Rectal smooth muscle tissue (tissue), 1 donor: ENCODE measurements around the gene ANO6.

ENCODE experiments used
- H3K27ac ChIP-seq: one replicate; pipeline ENCODE4 v1.7.0; 2013; ENCODE audit warnings: low read depth, low read length, inconsistent platforms
- H3K27me3 ChIP-seq: one replicate; pipeline ENCODE4 v1.7.0; 2013; ENCODE audit warnings: low read length; ENCODE audit not compliant: control insufficient read depth, insufficient read depth
- H3K36me3 ChIP-seq: one replicate; pipeline ENCODE4 v1.7.0; 2013; ENCODE audit warnings: low read length; ENCODE audit not compliant: control insufficient read depth, insufficient read depth
- H3K4me1 ChIP-seq: one replicate; pipeline ENCODE4 v1.7.0; 2013; ENCODE audit warnings: low read length; ENCODE audit not compliant: control insufficient read depth, insufficient read depth
- H3K4me3 ChIP-seq: one replicate; pipeline ENCODE4 v1.7.0; 2013; ENCODE audit warnings: low read length
- H3K9ac ChIP-seq: one replicate; pipeline ENCODE4 v1.7.0; 2013; ENCODE audit warnings: low read length

The ANO6 gene

DNA sequence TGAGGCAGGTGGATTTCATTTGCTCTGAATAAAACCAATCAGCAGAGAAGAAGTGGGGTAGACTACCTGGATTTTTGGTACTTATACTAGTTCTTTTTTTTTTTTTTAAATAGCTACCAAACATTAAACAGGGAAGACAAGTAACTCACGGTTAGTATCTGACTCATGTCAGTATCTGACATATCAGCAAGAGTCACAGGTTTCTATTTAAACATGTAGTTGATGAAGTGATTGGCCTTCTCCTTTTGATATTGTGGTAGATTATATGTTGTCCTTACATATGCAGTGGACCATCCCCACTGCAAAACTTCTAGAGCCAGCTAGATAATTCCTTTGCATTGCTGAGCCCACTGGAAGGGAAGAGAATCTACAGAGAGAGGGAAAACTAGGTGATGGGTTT, 208.0 kb downstream of the ANO6 start:
- Histone ChIP-seq H3K27me3 (no peaks in the 10 kb centered on the region), H3K4me3 (no peak overlapping the region), H3K4me1 (no peaks in the 10 kb centered on the region), H3K9ac (no peak overlapping the region), H3K36me3 (peaks cover 4% of the 10 kb centered on the region), H3K27ac (no peak overlapping the region)

DNA sequence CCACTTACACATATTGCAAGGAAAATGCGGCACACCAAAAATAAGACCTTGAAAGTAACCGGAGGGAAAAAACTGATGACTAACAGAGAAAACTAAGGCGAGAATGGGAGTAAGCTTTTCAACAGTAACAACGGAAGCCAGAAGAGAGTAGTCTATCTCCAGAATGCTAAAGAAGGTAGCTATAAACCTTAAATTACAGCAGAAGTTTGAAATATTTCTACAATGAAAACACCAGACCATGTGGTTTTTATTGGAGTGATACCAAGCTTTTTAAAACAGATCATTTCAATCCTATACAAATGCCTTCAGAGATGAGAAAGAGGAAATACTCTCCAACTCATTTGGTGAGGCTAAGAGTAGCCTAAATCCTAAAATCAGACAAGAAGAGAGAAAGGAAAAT, 209.5 kb downstream of the ANO6 start:
- Histone ChIP-seq H3K4me1 (no peaks in the 10 kb centered on the region), H3K27me3 (no peaks in the 10 kb centered on the region), H3K9ac (no peak overlapping the region), H3K36me3 (peaks cover 4% of the 10 kb centered on the region), H3K27ac (no peak overlapping the region), H3K4me3 (no peak overlapping the region)

DNA sequence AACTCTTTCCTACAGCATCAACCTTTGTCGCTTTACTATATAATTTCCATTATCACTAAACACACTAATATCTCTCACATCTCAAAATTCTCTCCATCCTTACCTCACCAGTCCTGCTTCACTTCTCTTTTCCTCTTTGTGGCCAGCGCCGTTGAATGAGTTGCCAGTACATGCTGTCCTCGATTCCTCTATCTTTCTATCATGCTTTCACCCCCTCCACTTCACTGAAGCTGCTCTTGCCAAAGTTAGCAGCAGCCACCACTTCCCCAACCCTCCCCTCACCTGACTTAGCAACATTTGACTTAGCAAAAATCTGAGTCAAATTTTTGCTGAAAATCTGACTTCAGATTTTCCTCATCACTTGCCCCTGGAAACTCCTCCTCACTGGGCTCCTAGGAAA, 210.4 kb downstream of the ANO6 start:
- Histone ChIP-seq H3K4me1 (no peaks in the 10 kb centered on the region), H3K36me3 (peaks cover 4% of the 10 kb centered on the region), H3K27ac (no peak overlapping the region), H3K9ac (no peak overlapping the region), H3K27me3 (no peaks in the 10 kb centered on the region), H3K4me3 (no peak overlapping the region)

DNA sequence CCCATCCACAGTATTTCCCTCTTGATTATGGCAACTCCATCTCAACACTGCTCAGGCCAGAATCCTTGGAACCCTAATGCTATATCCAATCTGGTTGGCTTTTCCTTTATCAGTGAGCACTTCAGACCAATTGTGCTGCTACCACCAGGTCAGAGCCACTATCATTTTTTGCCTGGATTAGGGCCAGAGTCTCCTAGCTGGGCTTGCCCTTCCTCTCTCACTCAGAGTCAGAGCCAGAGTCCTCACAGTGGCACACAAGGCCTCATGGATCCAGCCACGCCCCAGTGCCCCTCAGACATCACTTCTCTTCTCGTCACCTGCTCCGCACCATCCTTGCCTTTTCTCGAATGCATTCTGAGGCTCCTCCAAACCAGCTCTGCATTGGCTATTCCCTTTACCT, 211.1 kb downstream of the ANO6 start:
- Histone ChIP-seq H3K9ac (no peak overlapping the region), H3K27ac (no peak overlapping the region), H3K4me3 (no peak overlapping the region), H3K27me3 (no peaks in the 10 kb centered on the region), H3K36me3 (peaks cover 4% of the 10 kb centered on the region), H3K4me1 (no peaks in the 10 kb centered on the region)

DNA sequence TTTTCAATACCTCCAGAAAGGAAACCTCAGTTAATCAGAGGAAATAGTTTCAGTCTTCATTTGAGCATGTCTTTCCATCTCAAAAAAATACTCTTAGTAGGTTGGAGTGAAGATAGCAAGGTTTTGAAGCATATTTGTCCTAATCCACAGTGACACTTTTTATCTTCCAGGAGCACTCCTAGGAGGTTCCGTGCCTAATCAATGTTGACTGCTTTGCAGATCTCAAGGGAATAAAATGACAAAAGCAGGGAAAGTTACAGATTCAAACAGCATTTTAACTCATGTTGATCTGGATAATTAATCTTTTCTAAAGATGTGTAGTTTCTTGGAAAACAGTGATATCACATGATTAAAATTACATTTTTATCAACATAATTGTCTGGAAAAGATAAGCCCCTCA, 213.9 kb downstream of the ANO6 start:
- Histone ChIP-seq H3K36me3 (peaks cover 4% of the 10 kb centered on the region), H3K9ac (no peak overlapping the region), H3K27me3 (no peaks in the 10 kb centered on the region), H3K4me1 (no peaks in the 10 kb centered on the region), H3K4me3 (no peak overlapping the region), H3K27ac (no peak overlapping the region)

DNA sequence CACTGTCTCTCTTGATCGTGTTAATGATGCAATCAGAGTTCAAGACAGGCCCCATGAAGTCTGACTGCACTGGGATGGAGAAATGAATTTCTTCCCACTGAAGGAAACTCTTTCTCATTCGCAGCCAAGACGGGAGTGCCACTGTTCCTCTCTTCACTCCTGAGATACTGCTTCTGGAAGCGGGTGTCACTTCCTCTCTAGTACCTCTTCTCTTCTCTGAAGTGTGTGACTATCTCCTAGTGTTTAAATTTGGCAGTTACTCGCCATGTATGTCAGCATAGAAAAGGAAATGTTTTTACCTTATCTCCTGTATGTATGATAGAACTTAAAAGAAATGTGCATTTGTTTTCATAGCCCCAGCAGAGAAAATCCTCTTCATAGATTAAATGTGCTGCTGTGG, 215.2 kb downstream of the ANO6 start:
- Histone ChIP-seq H3K9ac (no peak overlapping the region), H3K27ac (no peak overlapping the region), H3K4me1 (no peaks in the 10 kb centered on the region), H3K4me3 (no peak overlapping the region), H3K27me3 (no peaks in the 10 kb centered on the region), H3K36me3 (peaks cover 4% of the 10 kb centered on the region)

DNA sequence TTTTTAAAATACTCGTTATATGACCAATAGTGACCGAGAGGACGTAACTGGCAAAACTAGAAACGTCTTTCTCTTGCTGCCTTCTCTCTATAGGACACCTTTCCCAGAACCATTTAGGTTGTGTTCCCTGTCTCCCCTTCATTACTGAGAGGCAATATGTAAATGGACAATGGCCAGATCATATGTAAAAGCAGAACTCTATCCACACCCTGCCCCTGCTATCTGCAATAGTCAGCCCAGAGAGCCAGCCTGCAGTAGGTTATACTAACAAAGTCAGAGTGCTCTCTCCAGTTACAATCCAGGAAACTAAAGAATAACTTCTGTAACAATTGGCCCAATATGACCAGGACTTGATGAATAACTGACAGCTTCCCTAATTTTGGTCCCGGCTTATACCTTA, 216.8 kb downstream of the ANO6 start:
- Histone ChIP-seq H3K9ac (no peak overlapping the region), H3K4me1 (no peaks in the 10 kb centered on the region)

DNA sequence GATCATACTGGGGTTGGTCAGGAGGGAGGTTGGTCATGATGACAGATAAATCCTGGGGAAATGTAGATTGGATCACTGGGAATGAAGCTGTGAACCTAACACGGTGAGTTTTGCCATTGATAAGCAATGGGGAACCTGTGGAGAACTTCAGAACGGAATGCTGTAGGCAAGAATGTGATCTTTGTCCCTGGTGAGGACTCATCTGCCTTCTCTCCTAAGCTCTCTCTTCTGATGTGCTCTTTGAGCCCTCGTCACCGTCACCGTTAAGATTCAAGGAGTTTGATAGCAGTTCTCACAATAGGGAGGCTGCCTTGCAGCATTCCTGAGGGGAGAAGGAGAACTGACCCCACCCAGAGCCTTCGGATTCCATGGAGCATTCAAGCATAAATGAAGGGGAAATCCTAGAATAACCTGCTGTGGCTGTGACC, 217.6 kb downstream of the ANO6 start:
- no peak overlapping the region for H3K4me3 ChIP-seq
- H3K9ac ChIP-seq, result no peak overlapping the region
- no peaks in the 10 kb centered on the region for H3K27me3 ChIP-seq
- no peak overlapping the region for H3K27ac ChIP-seq
- no peaks in the 10 kb centered on the region for H3K4me1 ChIP-seq
- no peaks in the 10 kb centered on the region for H3K36me3 ChIP-seq

More for the DNA sequence above, 216.8 kb downstream of the ANO6 start:
- Histone ChIP-seq H3K4me3 (no peak overlapping the region), H3K27ac (no peak overlapping the region), H3K36me3 (no peaks in the 10 kb centered on the region), H3K27me3 (no peaks in the 10 kb centered on the region)

DNA sequence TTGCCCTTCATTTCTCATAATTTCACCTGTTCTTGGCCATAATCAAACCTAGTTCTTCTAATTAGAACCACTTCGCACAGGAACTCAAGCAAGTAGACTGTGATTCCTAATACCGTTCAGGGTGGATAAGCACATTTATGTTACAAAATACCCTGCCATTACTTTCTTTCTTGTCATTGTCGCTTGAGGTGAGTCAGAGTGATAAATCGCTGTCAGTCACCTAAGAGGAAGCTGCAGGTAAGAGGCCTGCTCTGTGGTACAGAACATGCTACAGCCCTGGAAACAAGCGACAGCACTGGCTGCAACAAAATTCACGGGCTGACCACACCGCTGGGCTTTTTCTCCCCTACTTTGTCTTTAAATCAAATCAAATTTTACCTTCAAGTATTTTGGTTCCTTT, 218.2 kb downstream of the ANO6 start:
- no peaks in the 10 kb centered on the region for H3K4me1 ChIP-seq

DNA sequence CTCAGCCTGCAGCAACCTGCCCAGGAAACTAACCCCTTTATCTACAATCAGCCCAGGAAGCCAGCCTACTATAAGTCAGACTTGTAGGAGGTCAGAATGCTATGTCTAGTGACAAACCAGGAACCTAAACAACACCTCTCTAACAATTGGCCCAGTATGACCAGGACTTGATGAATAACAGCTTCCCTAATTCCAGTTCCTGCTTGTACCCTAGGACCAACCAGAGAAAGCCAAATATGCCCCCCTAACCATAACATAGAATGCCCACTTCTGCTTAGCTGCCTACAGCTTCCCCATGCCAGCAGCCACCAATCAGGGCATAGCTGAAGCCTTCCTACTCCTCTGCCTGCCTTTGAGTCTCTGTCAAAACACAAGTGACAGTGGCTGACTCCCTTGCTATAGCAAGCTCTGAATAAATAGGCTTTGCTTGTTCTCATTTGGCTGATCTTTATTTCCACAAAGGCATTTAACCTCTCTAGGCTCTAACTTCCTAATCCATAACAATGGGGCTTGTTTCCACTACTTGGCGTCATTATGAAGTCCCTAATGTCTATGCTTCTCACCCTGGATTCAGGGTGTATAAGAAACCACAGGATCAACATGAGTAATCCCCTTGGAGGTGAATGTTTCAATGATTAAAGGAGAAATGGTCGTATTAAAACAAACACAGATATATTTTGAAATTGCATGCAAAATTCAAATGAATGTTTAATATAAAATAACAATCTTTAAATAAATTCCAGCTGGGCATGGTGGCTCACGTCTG, 220.2 kb downstream of the ANO6 start:
- H3K4me1 ChIP-seq, result no peaks in the 10 kb centered on the region
- H3K36me3 ChIP-seq, result no peaks in the 10 kb centered on the region
- no peaks in the 10 kb centered on the region for H3K27me3 ChIP-seq
- H3K4me3 ChIP-seq, result no peak overlapping the region
- H3K27ac ChIP-seq, result no peak overlapping the region
- no peak overlapping the region for H3K9ac ChIP-seq

More for the DNA sequence above, 218.2 kb downstream of the ANO6 start:
- no peak overlapping the region for H3K9ac ChIP-seq
- no peaks in the 10 kb centered on the region for H3K36me3 ChIP-seq
- no peaks in the 10 kb centered on the region for H3K27me3 ChIP-seq
- no peak overlapping the region for H3K27ac ChIP-seq
- no peak overlapping the region for H3K4me3 ChIP-seq

DNA sequence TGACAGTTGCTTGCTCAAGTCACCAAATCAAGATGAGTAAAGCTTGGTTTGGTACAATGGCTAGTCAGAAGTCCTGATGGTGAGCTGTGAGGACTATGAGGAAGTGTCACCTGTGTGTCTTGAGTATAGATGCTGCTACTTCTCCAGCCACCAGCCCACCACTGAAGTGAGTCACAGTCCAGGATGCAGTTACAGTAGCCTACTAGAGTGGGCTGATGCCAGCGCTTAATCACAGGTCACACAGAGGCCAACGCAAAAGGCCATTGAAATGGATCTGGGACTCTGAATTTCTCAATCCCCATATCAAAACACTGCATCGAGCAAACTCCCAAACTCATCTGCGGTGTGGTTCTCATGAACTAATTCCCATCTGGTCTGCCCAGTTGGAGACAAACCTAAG, 223.1 kb downstream of the ANO6 start:
- H3K4me3 ChIP-seq, result no peak overlapping the region
- no peak overlapping the region for H3K9ac ChIP-seq
- H3K4me1 ChIP-seq, result no peaks in the 10 kb centered on the region
- no peak overlapping the region for H3K27ac ChIP-seq
- no peaks in the 10 kb centered on the region for H3K27me3 ChIP-seq
- H3K36me3 ChIP-seq, result no peaks in the 10 kb centered on the region

DNA sequence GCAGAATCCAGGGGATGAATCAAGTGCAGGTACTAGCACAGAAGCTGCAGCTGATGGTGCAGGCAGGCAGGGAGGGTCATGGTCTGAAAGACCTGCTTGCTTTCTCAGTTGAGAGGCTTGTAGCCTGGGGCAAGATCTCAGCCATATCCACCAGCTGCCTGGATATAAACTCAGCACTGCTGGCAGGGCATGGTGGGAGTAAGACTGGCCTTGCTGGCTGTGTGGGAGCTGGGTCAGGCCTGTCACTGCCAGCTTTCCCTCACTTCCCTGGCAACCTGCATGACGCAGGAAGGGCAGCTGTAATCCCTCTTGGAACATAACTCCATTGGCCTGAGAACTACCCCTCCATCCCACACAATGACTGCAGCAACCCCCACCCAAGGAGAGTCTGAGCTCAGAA, 230.1 kb downstream of the ANO6 start:
- H3K36me3 ChIP-seq, result no peaks in the 10 kb centered on the region
- no peak overlapping the region for H3K4me3 ChIP-seq
- H3K9ac ChIP-seq, result no peak overlapping the region
- no peak overlapping the region for H3K27ac ChIP-seq
- no peaks in the 10 kb centered on the region for H3K4me1 ChIP-seq
- H3K27me3 ChIP-seq, result no peaks in the 10 kb centered on the region

DNA sequence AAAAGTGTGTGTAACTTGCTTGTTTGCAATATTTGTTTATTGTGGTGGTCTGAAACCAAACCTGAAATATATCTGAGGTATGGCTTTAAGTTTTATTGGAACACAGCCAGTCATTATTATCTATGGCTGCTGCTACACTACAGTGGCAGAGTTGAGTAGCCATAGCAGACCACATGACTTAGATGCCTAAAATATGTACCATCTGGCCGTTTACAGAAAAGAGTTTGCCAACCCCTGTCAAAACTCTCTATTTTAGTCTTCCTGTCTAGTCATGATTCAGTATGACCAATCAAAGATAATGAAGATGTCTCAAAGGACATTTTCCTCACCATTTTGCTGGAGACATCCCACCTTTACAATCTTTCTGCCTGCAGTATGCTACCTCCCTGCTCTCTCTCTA, 242.3 kb downstream of the ANO6 start:
- Histone ChIP-seq H3K27ac (no peak overlapping the region), H3K9ac (no peak overlapping the region), H3K4me1 (no peaks in the 10 kb centered on the region), H3K4me3 (no peak overlapping the region), H3K36me3 (no peaks in the 10 kb centered on the region), H3K27me3 (no peaks in the 10 kb centered on the region)
